Loucy (cell line): ENCODE measurements around the gene ANKRD23.
"Not testable (repeated sequence)": the region's sequence is repeated elsewhere in the genome, so short reads cannot be mapped to it uniquely, and the experiment has no call there.

ENCODE experiments used
- H2AFZ ChIP-seq: fragments of 200-600 bp; sonication (generic); 2 replicates; pipeline ENCODE4 v1.6.0; 2016; ENCODE audit warnings: antibody characterized with exemption, mild to moderate bottlenecking, low read length, moderate library complexity
- H3F3A ChIP-seq: fragments of 200-600 bp; 2 replicates; pipeline ENCODE4 v1.6.0; 2016; ENCODE audit warnings: antibody characterized with exemption, low read depth, mild to moderate bottlenecking
- H3K27me3 ChIP-seq: fragments of 200-600 bp; sonication (generic); 2 replicates; pipeline ENCODE4 v1.6.1; 2014; ENCODE audit warnings: low read length, mild to moderate bottlenecking; ENCODE audit not compliant: insufficient read depth, poor library complexity, severe bottlenecking
- H3K36me3 ChIP-seq: fragments of 200-600 bp; sonication (generic); 2 replicates; pipeline ENCODE4 v1.6.1; 2016; ENCODE audit warnings: low read length; ENCODE audit not compliant: insufficient read depth
- H3K4me1 ChIP-seq: fragments of 200-600 bp; sonication (generic); 2 replicates; pipeline ENCODE4 v1.5.1; 2014; ENCODE audit warnings: low read length, mild to moderate bottlenecking; ENCODE audit not compliant: insufficient read depth, poor library complexity, severe bottlenecking
- H3K4me2 ChIP-seq: fragments of 200-600 bp; sonication (generic); 2 replicates; pipeline ENCODE4 v1.6.0; 2014; ENCODE audit warnings: antibody characterized with exemption, low read length, low read depth, mild to moderate bottlenecking; ENCODE audit not compliant: poor library complexity, severe bottlenecking
- H3K4me3 ChIP-seq: fragments of 200-600 bp; sonication (generic); 2 replicates; pipeline ENCODE4 v1.5.1; 2014; ENCODE audit warnings: low read length, mild to moderate bottlenecking, mixed read lengths; ENCODE audit not compliant: poor library complexity, severe bottlenecking
- H3K79me2 ChIP-seq: fragments of 200-600 bp; sonication (generic); 2 replicates; pipeline ENCODE4 v1.6.1; 2014; ENCODE audit warnings: low read length; ENCODE audit not compliant: insufficient read depth
- H3K9ac ChIP-seq: fragments of 200-600 bp; sonication (generic); 2 replicates; pipeline ENCODE4 v1.6.0; 2014; ENCODE audit warnings: mild to moderate bottlenecking, low read depth, low read length, moderate library complexity; ENCODE audit not compliant: poor library complexity, severe bottlenecking
- H3K9me2 ChIP-seq: fragments of 200-600 bp; sonication (generic); replicated peaks from 2 replicates; pipeline ENCODE4 v1.6.1; 2016; ENCODE audit warnings: low read depth, low read length, mixed read lengths
- H3K9me3 ChIP-seq: fragments of 200-600 bp; sonication (generic); 2 replicates; pipeline ENCODE4 v1.6.1; 2014; ENCODE audit warnings: mild to moderate bottlenecking, antibody characterized with exemption, low read length, low read depth; ENCODE audit not compliant: insufficient read depth
- H4K20me1 ChIP-seq: fragments of 200-600 bp; sonication (generic); 2 replicates; pipeline ENCODE4 v1.6.0; 2014; ENCODE audit warnings: antibody characterized with exemption, low read length, mild to moderate bottlenecking; ENCODE audit not compliant: insufficient read depth, poor library complexity, severe bottlenecking
- CTCF ChIP-seq: fragments of 200-600 bp; sonication (generic); conservative IDR thresholded peaks from 2 replicates; pipeline ENCODE4 v1.5.1; 2014; ENCODE audit warnings: mild to moderate bottlenecking, antibody characterized with exemption, low read length
- EZH2phosphoT487 ChIP-seq: fragments of 200-600 bp; IDR thresholded peaks from 2 replicates; pipeline ENCODE4 v1.6.1; 2018; ENCODE audit warnings: antibody characterized with exemption, mild to moderate bottlenecking, moderate library complexity, borderline replicate concordance

The ANKRD23 gene

GRCh38 chr2:96798733-96799622, 44.8 kb downstream of the ANKRD23 start:
- H2AFZ ChIP-seq: no peak overlapping the region
- no peaks in the 10 kb centered on the region for H3K4me1 ChIP-seq
- no peaks in the 10 kb centered on the region for H3K79me2 ChIP-seq
- H3K9ac ChIP-seq: no peak overlapping the region
- no peaks in the 10 kb centered on the region for H3K9me2 ChIP-seq
- no peaks in the 10 kb centered on the region for H3K9me3 ChIP-seq
- no peak overlapping the region for H3K4me2 ChIP-seq
- no peaks in the 10 kb centered on the region for H4K20me1 ChIP-seq
- peaks cover 6% of the 10 kb centered on the region; the same call in 1 of the 2 replicates for H3K36me3 ChIP-seq
- no peaks in the 10 kb centered on the region for H3F3A ChIP-seq
- H3K4me3 ChIP-seq: no peak overlapping the region
- no peaks in the 10 kb centered on the region for H3K27me3 ChIP-seq
- TF ChIP-seq CTCF (no peak), EZH2phosphoT487 (no peak)

GRCh38 chr2:96797066-96797625, 46.7 kb downstream of the ANKRD23 start:
- H3K4me3 ChIP-seq: no peak overlapping the region

GRCh38 chr2:96796497-96796896, 47.3 kb downstream of the ANKRD23 start:
- not testable (repeated sequence) for H3K9ac ChIP-seq, H3K36me3 ChIP-seq, H2AFZ ChIP-seq, H3K4me2 ChIP-seq, H3K27me3 ChIP-seq, H3F3A ChIP-seq, H3K4me1 ChIP-seq, H4K20me1 ChIP-seq, H3K79me2 ChIP-seq, H3K4me3 ChIP-seq, H3K9me3 ChIP-seq, H3K9me2 ChIP-seq

More at GRCh38 chr2:96797066-96797625, 46.7 kb downstream of the ANKRD23 start:
- Histone ChIP-seq H3K9ac (no peak overlapping the region), H3K9me2 (no peaks in the 10 kb centered on the region), H3K27me3 (no peaks in the 10 kb centered on the region), H3F3A (no peaks in the 10 kb centered on the region), H3K4me1 (no peaks in the 10 kb centered on the region), H3K9me3 (no peaks in the 10 kb centered on the region), H3K36me3 (peaks cover 6% of the 10 kb centered on the region; the same call in 1 of the 2 replicates), H3K4me2 (no peak overlapping the region), H2AFZ (no peak overlapping the region), H3K79me2 (no peaks in the 10 kb centered on the region), H4K20me1 (no peaks in the 10 kb centered on the region)
- TF ChIP-seq CTCF (no peak), EZH2phosphoT487 (no peak)
